ENCODE measurements around the gene TNRC6B. TPM values are rescaled to one million over a fixed set of nuclear protein-coding genes. Genes with fewer than 3 reads are reported as not detected.

The TNRC6B gene
- total and polyA plus RNA-seq, 2 donors from 2014 or later = 2.7 to 63.2 TPM

GRCh38 chr22:40190501-40190900, 12.8 kb downstream of the TNRC6B start:
- H3K27ac ChIP-seq (ENCODE audit: low read depth in 2 of 2, low read length in 2 of 2) = no peak overlapping the region
- FAIRE-seq = no peak
- TF ChIP-seq, protein P1, sequence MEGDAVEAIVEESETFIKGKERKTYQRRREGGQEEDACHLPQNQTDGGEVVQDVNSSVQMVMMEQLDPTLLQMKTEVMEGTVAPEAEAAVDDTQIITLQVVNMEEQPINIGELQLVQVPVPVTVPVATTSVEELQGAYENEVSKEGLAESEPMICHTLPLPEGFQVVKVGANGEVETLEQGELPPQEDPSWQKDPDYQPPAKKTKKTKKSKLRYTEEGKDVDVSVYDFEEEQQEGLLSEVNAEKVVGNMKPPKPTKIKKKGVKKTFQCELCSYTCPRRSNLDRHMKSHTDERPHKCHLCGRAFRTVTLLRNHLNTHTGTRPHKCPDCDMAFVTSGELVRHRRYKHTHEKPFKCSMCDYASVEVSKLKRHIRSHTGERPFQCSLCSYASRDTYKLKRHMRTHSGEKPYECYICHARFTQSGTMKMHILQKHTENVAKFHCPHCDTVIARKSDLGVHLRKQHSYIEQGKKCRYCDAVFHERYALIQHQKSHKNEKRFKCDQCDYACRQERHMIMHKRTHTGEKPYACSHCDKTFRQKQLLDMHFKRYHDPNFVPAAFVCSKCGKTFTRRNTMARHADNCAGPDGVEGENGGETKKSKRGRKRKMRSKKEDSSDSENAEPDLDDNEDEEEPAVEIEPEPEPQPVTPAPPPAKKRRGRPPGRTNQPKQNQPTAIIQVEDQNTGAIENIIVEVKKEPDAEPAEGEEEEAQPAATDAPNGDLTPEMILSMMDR (IDR thresholded peaks at IDR 0.05; ENCODE audit: borderline replicate concordance, extremely low read depth, insufficient read depth) = no peak

GRCh38 chr22:40193429-40194421, 16.0 kb downstream of the TNRC6B start:
- Histone ChIP-seq H3K36me3 (ENCODE audit: control insufficient read depth in 2 of 3, insufficient read depth in 3 of 3, low read length in 3 of 3) (no peaks in the 10 kb centered on the region), H3K4me1 (ENCODE audit: control insufficient read depth in 2 of 3, insufficient read depth in 2 of 3, low read depth in 1 of 3, low read length in 3 of 3) (peaks cover 0 to 17% (median 3%) of the 10 kb centered on the region in 3 donors), H3K9ac (ENCODE audit: low read length in 3 of 3) (no peak overlapping the region), H3K9me3 (ENCODE audit: control insufficient read depth in 2 of 3, insufficient read depth in 1 of 3, low read length in 3 of 3) (no peaks in the 10 kb centered on the region), H3K27me3 (ENCODE audit: control insufficient read depth, insufficient read depth, low read length) (no peaks in the 10 kb centered on the region), H3K27ac (ENCODE audit: low read depth in 2 of 2, low read length in 2 of 2) (no peak overlapping the region), H3K4me3 (ENCODE audit: low read length in 3 of 3) (no peak overlapping the region)
- intact Hi-C loops (cut with DNase I) = no loop called here
- FAIRE-seq (no peak), DNase-seq (peak in 1 of 5 donors; percentile 63)
- TF ChIP-seq, protein P1 (IDR thresholded peaks at IDR 0.05; ENCODE audit: borderline replicate concordance, extremely low read depth, insufficient read depth) = peak; percentile 23

More at GRCh38 chr22:40190501-40190900, 12.8 kb downstream of the TNRC6B start:
- Histone ChIP-seq H3K4me3 (ENCODE audit: low read length in 3 of 3) (no peak overlapping the region), H3K36me3 (ENCODE audit: control insufficient read depth in 2 of 3, insufficient read depth in 3 of 3, low read length in 3 of 3) (no peaks in the 10 kb centered on the region), H3K4me1 (ENCODE audit: control insufficient read depth in 2 of 3, insufficient read depth in 2 of 3, low read depth in 1 of 3, low read length in 3 of 3) (peaks cover 0 to 13% (median 0%) of the 10 kb centered on the region in 3 donors), H3K9ac (ENCODE audit: low read length in 3 of 3) (no peak overlapping the region), H3K27me3 (ENCODE audit: control insufficient read depth, insufficient read depth, low read length) (no peaks in the 10 kb centered on the region), H3K9me3 (ENCODE audit: control insufficient read depth in 2 of 3, insufficient read depth in 1 of 3, low read length in 3 of 3) (no peaks in the 10 kb centered on the region)
- DNase-seq = no peak
- intact Hi-C loops (cut with DNase I) = no loop called here

DNA sequence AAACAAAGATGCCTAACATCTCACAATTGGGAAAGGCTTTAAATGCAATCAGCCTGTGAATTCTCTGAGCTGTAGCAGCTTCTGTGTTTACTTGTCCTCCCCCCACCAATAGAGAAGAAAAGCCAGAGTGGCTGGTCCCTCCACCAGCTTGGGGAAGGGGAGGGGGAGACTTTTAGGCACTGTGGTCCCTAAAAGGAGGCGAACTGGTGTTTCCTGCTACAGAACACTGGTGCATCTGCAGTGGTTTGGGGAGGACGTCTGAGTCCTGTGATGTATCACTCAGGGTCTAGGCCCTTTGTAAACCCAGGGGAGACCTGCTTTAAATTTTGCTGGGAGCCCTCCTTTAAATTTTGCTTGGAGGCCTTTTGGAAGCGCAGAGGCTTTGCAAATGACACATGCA, 16.9 kb downstream of the TNRC6B start:
- peaks cover 0 to 17% (median 3%) of the 10 kb centered on the region in 3 donors for H3K4me1 ChIP-seq (ENCODE audit: control insufficient read depth in 2 of 3, insufficient read depth in 2 of 3, low read depth in 1 of 3, low read length in 3 of 3)
- H3K36me3 ChIP-seq (ENCODE audit: control insufficient read depth in 2 of 3, insufficient read depth in 3 of 3, low read length in 3 of 3) = no peaks in the 10 kb centered on the region
- peak in 1 of 5 donors; percentile 31 for DNase-seq
- H3K27ac ChIP-seq (ENCODE audit: low read depth in 2 of 2, low read length in 2 of 2) = no peak overlapping the region
- no peaks in the 10 kb centered on the region for H3K27me3 ChIP-seq (ENCODE audit: control insufficient read depth, insufficient read depth, low read length)
- H3K9me3 ChIP-seq (ENCODE audit: control insufficient read depth in 2 of 3, insufficient read depth in 1 of 3, low read length in 3 of 3) = no peaks in the 10 kb centered on the region
- no peak overlapping the region for H3K4me3 ChIP-seq (ENCODE audit: low read length in 3 of 3)
- no peak overlapping the region for H3K9ac ChIP-seq (ENCODE audit: low read length in 3 of 3)
- no peak for FAIRE-seq
- TF ChIP-seq, protein P1 (IDR thresholded peaks at IDR 0.05; ENCODE audit: borderline replicate concordance, extremely low read depth, insufficient read depth) = no peak
- intact Hi-C loops (cut with DNase I) = no loop called here
